WTC11 (cell line): ENCODE data around the gene PSMD11. TPM values are rescaled to one million over a fixed set of nuclear protein-coding genes. Genes with fewer than 3 reads are reported as not detected.
A peak's percentile ranks its signal among the peaks of the same experiment; 100 is the strongest.

Experiments used
- ATAC-seq: fragments of 200-7000 bp; cut with Tn5 transposase; 2 replicates; pipeline ENCODE4 v1.10.0; 2021; ENCODE audit warnings: mild to moderate bottlenecking, moderate library complexity
- CTCF ChIA-PET: fragments of 300-600 bp; sonication (Branson Sonifier 250); formaldehyde crosslinking; loops from one replicate; lab custom pipeline; 2021; ENCODE audit warnings: antibody characterized with exemption; lab: Charles Lee
- POLR2A ChIA-PET: fragments of 350-600 bp; sonication (Branson Sonifier 250); formaldehyde crosslinking; loops from one replicate; lab custom pipeline; 2021; ENCODE audit warnings: antibody characterized with exemption; lab: Charles Lee
- DNase-seq: peaks from one replicate; pipeline ENCODE4 v3.0.0; 2021; ENCODE audit warnings: low spot score
- H3K27ac Mint-ChIP-seq: 2 replicates; pipeline ENCODE4 v1.8.0; 2021; ENCODE audit warnings: mixed read lengths
- H3K27me3 Mint-ChIP-seq: 2 replicates; pipeline ENCODE4 v1.8.0; 2021; ENCODE audit warnings: low read depth, mild to moderate bottlenecking, moderate library complexity, mixed read lengths
- H3K36me3 Mint-ChIP-seq: 2 replicates; pipeline ENCODE4 v1.8.0; 2021; ENCODE audit warnings: mixed read lengths
- H3K4me1 Mint-ChIP-seq: 2 replicates; pipeline ENCODE4 v1.8.0; 2022; ENCODE audit warnings: mixed read lengths
- H3K4me3 Mint-ChIP-seq: 2 replicates; pipeline ENCODE4 v1.8.0; 2021; ENCODE audit warnings: mild to moderate bottlenecking, moderate library complexity, mixed read lengths
- H3K9me3 Mint-ChIP-seq: 2 replicates; pipeline ENCODE4 v1.8.0; 2021; ENCODE audit warnings: mixed read lengths
- EMX1 ChIP-seq: fragments of 250-450 bp; sonication (Bioruptor Pico); IDR thresholded peaks from 2 replicates; pipeline ENCODE4 v1.8.0; 2021; ENCODE audit warnings: mild to moderate bottlenecking
- GTF2I ChIP-seq: fragments of 250-450 bp; sonication (Bioruptor Pico); conservative IDR thresholded peaks from 2 replicates; pipeline ENCODE4 v1.4.0; 2021; ENCODE audit warnings: mild to moderate bottlenecking
- HMGA2 ChIP-seq: fragments of 250-450 bp; sonication (Bioruptor Pico); IDR thresholded peaks from 2 replicates; pipeline ENCODE4 v1.4.0; 2021; ENCODE audit warnings: mild to moderate bottlenecking, moderate library complexity
- KAT7 ChIP-seq: sonication (generic); formaldehyde crosslinking; IDR thresholded peaks from 2 replicates; pipeline ENCODE4 v1.8.1; 2023; ENCODE audit warnings: missing genetic modification reagents, mild to moderate bottlenecking, borderline replicate concordance
- ZNF317 ChIP-seq: sonication (generic); formaldehyde crosslinking; IDR thresholded peaks from 2 replicates; pipeline ENCODE4 v1.8.1; 2023; ENCODE audit warnings: low read depth, mild to moderate bottlenecking, moderate library complexity, missing genetic modification reagents, borderline replicate concordance
- total RNA-seq: library from RNA; stranded (reverse); gene quantifications from 3 replicates; pipeline ENCODE4 v1.2.3, GENCODE V29; 2021
- TF ChIP-seq, protein P1 (sequence below): fragments of 250-450 bp; sonication (Bioruptor Pico); IDR thresholded peaks from 2 replicates; pipeline ENCODE4 v1.9.0; 2021; ENCODE audit warnings: mild to moderate bottlenecking
- TF ChIP-seq, protein P2 (sequence below): fragments of 250-450 bp; sonication (Bioruptor Pico); IDR thresholded peaks from 2 replicates; pipeline ENCODE4 v1.9.0; 2021; ENCODE audit warnings: moderate library complexity, mild to moderate bottlenecking, inconsistent platforms, borderline replicate concordance
- TF ChIP-seq, protein P3 (sequence below): sonication (generic); formaldehyde crosslinking; IDR thresholded peaks from 2 replicates; pipeline ENCODE4 v1.8.0; 2022; ENCODE audit warnings: mild to moderate bottlenecking, missing genetic modification reagents
- TF ChIP-seq, protein P4 (sequence below): fragments of 200-600 bp; IDR thresholded peaks from 2 replicates; pipeline ENCODE4 v1.8.0; 2022; ENCODE audit warnings: antibody characterized with exemption
- TF ChIP-seq, protein P5 (sequence below): sonication (generic); formaldehyde crosslinking; IDR thresholded peaks from 2 replicates; pipeline ENCODE4 v1.8.0; 2022; ENCODE audit warnings: missing genetic modification reagents

PSMD11 gene
- total RNA-seq, 1 experiment from 2014 or later, result 155 TPM

DNA sequence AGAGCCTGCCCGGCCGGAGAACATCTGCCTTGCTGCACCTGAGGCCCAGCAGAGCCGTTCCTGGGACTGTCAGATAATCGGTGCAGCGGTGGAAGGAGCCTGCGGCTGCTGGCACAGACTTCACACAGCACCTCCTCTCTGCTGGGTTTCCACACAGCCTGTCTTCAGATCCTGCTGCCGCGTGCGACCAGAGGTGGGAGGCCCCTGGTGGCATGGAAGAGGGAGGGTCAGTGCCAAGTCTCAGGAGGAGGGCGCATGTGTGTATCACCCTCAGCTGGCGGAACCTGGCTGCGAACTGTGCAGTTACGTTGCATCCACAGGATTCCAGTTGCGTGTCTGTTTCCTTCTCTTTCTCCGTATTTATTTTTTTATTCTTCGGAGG lies 45.8 kb downstream of the PSMD11 start (continued):
- TF ChIP-seq, protein P1, sequence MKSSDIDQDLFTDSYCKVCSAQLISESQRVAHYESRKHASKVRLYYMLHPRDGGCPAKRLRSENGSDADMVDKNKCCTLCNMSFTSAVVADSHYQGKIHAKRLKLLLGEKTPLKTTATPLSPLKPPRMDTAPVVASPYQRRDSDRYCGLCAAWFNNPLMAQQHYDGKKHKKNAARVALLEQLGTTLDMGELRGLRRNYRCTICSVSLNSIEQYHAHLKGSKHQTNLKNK (CRISPR knock-in tag), result no peak
- TF ChIP-seq HMGA2 (CRISPR knock-in tag) (no peak), KAT7 (no peak)
- TF ChIP-seq, protein P2, sequence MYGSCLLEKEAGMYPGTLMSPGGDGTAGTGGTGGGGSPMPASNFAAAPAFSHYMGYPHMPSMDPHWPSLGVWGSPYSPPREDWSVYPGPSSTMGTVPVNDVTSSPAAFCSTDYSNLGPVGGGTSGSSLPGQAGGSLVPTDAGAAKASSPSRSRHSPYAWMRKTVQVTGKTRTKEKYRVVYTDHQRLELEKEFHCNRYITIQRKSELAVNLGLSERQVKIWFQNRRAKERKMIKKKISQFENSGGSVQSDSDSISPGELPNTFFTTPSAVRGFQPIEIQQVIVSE (CRISPR knock-in tag), result no peak
- TF ChIP-seq, protein P3, sequence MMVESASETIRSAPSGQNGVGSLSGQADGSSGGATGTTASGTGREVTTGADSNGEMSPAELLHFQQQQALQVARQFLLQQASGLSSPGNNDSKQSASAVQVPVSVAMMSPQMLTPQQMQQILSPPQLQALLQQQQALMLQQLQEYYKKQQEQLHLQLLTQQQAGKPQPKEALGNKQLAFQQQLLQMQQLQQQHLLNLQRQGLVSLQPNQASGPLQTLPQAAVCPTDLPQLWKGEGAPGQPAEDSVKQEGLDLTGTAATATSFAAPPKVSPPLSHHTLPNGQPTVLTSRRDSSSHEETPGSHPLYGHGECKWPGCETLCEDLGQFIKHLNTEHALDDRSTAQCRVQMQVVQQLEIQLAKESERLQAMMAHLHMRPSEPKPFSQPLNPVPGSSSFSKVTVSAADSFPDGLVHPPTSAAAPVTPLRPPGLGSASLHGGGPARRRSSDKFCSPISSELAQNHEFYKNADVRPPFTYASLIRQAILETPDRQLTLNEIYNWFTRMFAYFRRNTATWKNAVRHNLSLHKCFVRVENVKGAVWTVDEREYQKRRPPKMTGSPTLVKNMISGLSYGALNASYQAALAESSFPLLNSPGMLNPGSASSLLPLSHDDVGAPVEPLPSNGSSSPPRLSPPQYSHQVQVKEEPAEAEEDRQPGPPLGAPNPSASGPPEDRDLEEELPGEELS (CRISPR knock-in tag), result no peak

DNA sequence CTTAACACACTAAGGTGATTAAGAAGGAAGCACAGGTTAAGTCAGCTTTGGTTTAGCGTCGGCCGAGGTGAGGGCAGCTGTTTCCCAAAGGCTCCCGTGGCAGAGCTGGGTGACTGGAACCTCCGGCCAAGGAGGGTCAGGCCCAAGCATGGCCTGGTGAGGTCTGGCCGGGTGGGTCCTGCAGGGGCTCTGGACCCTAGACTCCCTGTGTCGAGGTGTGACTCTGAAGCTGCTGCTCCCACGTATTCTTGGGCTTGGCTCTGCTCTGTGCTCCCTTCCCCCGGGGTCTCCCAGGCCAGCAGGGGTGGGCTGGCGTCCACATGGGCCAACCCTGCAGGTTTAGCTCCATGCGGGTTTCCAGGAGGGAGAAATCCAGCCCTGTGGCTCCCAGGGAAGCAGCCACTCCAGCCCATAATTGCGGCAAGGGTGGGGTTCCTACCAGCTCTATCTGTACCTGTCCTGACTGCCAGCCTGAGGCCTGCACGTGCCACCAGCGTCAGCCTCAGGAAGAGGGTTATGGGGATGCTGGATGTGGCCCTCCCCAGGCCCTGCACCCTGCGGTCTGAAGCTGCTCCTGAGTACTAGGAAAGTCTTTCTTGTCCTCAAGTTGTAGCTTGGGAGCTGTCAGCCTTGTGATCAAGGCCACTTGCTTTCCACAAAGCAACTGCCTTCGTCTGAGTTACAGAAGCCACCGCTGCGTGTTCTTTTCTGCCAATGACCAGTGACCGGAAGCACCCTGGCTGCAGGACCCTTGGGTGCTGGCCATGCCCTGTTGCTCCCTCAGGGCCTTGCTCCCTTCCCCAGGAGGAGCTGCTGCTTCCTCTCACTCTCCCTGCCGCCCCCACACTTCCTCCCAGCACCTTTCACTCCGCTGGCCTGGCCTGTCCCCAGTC lies 47.3 kb downstream of the PSMD11 start:
- Mint-ChIP-seq H3K36me3 (peaks cover 20% of the 10 kb centered on the region), H3K27me3 (no peaks in the 10 kb centered on the region), H3K27ac (peak overlapping the region; percentile 78), H3K9me3 (no peaks in the 10 kb centered on the region), H3K4me1 (peaks cover 37% of the 10 kb centered on the region), H3K4me3 (no peak overlapping the region)
- no peak for DNase-seq
- no peak for TF ChIP-seq EMX1 (CRISPR knock-in tag)
- TF ChIP-seq GTF2I, result no peak
- TF ChIP-seq, protein P4, sequence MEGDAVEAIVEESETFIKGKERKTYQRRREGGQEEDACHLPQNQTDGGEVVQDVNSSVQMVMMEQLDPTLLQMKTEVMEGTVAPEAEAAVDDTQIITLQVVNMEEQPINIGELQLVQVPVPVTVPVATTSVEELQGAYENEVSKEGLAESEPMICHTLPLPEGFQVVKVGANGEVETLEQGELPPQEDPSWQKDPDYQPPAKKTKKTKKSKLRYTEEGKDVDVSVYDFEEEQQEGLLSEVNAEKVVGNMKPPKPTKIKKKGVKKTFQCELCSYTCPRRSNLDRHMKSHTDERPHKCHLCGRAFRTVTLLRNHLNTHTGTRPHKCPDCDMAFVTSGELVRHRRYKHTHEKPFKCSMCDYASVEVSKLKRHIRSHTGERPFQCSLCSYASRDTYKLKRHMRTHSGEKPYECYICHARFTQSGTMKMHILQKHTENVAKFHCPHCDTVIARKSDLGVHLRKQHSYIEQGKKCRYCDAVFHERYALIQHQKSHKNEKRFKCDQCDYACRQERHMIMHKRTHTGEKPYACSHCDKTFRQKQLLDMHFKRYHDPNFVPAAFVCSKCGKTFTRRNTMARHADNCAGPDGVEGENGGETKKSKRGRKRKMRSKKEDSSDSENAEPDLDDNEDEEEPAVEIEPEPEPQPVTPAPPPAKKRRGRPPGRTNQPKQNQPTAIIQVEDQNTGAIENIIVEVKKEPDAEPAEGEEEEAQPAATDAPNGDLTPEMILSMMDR, result no peak
- no peak for TF ChIP-seq ZNF317 (CRISPR knock-in tag)
- ChIA-PET CTCF (interaction anchor here (0.6 to 1.8 kb wide), 8 partner anchors 22 to 445 kb away, joined by 3 to 6 read pairs (median 4); partner anchors contain the start of genes MYO1D and PSMD11), POLR2A (interaction anchor here (0.8 kb wide), 1 partner anchor 50 kb away, joined by 3 read pairs; no protein-coding TSS in a partner anchor)
- no peak for ATAC-seq

DNA sequence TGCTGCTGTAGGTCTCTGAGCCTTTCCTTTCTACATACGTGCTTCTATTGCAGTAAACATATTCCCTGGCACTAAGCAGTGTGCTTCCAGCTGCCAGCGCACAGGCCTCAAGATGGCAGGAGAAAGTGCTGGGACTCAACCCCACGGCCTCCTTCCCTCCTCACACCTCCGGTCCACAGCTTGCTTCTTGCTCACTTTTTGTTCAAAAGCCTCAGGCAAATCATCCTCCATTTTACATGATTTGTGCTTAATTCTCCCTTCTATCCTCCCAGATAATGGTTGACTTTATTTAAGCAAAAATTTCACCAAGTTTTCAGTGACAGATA lies 47.9 kb downstream of the PSMD11 start:
- Mint-ChIP-seq H3K27ac (peak overlapping the region; percentile 78), H3K4me1 (peaks cover 37% of the 10 kb centered on the region), H3K36me3 (peaks cover 20% of the 10 kb centered on the region)
- DNase-seq, result no peak
- ChIA-PET POLR2A (interaction anchor here (0.8 kb wide), 1 partner anchor 50 kb away, joined by 3 read pairs; no protein-coding TSS in a partner anchor), CTCF (interaction anchor here (0.9 to 1.8 kb wide), 4 partner anchors 48 to 444 kb away, joined by 4 to 6 read pairs (median 4); partner anchors contain the start of genes MYO1D and PSMD11)
- no peak for ATAC-seq
- TF ChIP-seq, protein P5, sequence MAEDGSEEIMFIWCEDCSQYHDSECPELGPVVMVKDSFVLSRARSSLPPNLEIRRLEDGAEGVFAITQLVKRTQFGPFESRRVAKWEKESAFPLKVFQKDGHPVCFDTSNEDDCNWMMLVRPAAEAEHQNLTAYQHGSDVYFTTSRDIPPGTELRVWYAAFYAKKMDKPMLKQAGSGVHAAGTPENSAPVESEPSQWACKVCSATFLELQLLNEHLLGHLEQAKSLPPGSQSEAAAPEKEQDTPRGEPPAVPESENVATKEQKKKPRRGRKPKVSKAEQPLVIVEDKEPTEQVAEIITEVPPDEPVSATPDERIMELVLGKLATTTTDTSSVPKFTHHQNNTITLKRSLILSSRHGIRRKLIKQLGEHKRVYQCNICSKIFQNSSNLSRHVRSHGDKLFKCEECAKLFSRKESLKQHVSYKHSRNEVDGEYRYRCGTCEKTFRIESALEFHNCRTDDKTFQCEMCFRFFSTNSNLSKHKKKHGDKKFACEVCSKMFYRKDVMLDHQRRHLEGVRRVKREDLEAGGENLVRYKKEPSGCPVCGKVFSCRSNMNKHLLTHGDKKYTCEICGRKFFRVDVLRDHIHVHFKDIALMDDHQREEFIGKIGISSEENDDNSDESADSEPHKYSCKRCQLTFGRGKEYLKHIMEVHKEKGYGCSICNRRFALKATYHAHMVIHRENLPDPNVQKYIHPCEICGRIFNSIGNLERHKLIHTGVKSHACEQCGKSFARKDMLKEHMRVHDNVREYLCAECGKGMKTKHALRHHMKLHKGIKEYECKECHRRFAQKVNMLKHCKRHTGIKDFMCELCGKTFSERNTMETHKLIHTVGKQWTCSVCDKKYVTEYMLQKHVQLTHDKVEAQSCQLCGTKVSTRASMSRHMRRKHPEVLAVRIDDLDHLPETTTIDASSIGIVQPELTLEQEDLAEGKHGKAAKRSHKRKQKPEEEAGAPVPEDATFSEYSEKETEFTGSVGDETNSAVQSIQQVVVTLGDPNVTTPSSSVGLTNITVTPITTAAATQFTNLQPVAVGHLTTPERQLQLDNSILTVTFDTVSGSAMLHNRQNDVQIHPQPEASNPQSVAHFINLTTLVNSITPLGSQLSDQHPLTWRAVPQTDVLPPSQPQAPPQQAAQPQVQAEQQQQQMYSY, result peak; percentile 71
- TF ChIP-seq, protein P4, result no peak
- TF ChIP-seq, all 79 proteins: peak for 1
- H3K27me3 Mint-ChIP-seq, result no peaks in the 10 kb centered on the region
- H3K9me3 Mint-ChIP-seq, result no peaks in the 10 kb centered on the region
- no peak overlapping the region for H3K4me3 Mint-ChIP-seq
